ENCODE measurements around the gene AKAP9.

DNA sequence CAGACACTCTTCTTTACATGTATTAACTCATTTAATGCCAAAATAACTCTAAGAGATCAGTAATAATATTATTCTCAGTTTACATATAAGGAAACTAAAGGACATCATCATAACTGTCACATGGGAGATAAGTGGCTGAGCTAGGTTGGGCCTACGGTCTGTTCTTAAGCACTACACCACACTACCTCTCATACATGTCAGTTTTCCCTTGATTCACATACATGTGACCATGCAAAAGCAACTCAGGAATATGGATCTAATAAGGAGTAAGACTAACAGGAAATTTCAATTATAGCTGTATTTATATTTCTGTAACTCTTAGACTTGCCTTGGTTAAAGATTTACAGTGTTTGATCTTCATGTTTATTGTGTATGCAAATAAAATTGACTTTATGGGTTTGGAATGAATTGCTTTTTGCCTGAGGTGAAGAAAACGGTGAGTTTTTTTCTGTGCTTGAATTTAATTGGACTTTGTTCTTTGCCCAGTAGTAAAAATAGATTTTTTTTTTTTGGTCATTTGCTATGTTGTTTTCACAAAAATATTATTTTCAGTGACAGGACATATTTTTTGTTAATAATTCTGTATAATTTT, 123.9 kb downstream of the AKAP9 start:
- TF ChIP-seq POLR2A (IDR thresholded peaks at IDR 0.05; ENCODE audit: low read depth, low read length) (no peak), POLR2AphosphoS5 (IDR thresholded peaks at IDR 0.05; ENCODE audit: insufficient read depth, low read depth, low read length) (no peak), EZH2 (IDR thresholded peaks at IDR 0.05; ENCODE audit: borderline replicate concordance, low read depth, low read length, severe bottlenecking) (no peak), MYC (IDR thresholded peaks at IDR 0.05; ENCODE audit: low read depth, low read length) (no peak), JUN (IDR thresholded peaks at IDR 0.05; ENCODE audit: borderline replicate concordance, insufficient read depth, insufficient read length, low read depth) (no peak)
- TF ChIP-seq, protein P1, sequence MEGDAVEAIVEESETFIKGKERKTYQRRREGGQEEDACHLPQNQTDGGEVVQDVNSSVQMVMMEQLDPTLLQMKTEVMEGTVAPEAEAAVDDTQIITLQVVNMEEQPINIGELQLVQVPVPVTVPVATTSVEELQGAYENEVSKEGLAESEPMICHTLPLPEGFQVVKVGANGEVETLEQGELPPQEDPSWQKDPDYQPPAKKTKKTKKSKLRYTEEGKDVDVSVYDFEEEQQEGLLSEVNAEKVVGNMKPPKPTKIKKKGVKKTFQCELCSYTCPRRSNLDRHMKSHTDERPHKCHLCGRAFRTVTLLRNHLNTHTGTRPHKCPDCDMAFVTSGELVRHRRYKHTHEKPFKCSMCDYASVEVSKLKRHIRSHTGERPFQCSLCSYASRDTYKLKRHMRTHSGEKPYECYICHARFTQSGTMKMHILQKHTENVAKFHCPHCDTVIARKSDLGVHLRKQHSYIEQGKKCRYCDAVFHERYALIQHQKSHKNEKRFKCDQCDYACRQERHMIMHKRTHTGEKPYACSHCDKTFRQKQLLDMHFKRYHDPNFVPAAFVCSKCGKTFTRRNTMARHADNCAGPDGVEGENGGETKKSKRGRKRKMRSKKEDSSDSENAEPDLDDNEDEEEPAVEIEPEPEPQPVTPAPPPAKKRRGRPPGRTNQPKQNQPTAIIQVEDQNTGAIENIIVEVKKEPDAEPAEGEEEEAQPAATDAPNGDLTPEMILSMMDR (IDR thresholded peaks at IDR 0.05; ENCODE audit: extremely low read depth in 1 of 2, insufficient read depth in 1 of 2, low read depth in 1 of 2, low read length in 2 of 2), result no peak

All from endothelial cell of umbilical vein (primary cell).